ENCODE data around the gene NAALADL2.
"Not testable (repeated sequence)": the region's sequence is repeated elsewhere in the genome, so short reads cannot be mapped to it uniquely, and the experiment has no call there.

The NAALADL2 gene

GRCh38 chr3:175606650-175607318, 747.6 kb downstream of the NAALADL2 start:
- Histone ChIP-seq H3K27ac (no peak overlapping the region), H3K9me3 (no peaks in the 10 kb centered on the region), H3K4me1 (no peaks in the 10 kb centered on the region), H3K36me3 (no peaks in the 10 kb centered on the region), H3K27me3 (no peaks in the 10 kb centered on the region), H3K4me3 (no peak overlapping the region)
- intact Hi-C loops (cut with DNase I; ENCODE audit: low total_unique reads) = no loop called here
- TF ChIP-seq CTCF (IDR thresholded peaks at IDR 0.05) = no peak
- DNase-seq = no peak

GRCh38 chr3:175608356-175608755, 749.2 kb downstream of the NAALADL2 start:
- Histone ChIP-seq H3K9me3 (no peaks in the 10 kb centered on the region), H3K27me3 (no peaks in the 10 kb centered on the region), H3K36me3 (no peaks in the 10 kb centered on the region), H3K27ac (no peak overlapping the region), H3K4me1 (no peaks in the 10 kb centered on the region), H3K4me3 (no peak overlapping the region)
- intact Hi-C loops (cut with DNase I; ENCODE audit: low total_unique reads) = no loop called here
- no peak for DNase-seq
- no peak for TF ChIP-seq CTCF (IDR thresholded peaks at IDR 0.05)

GRCh38 chr3:175608911-175609310, 749.8 kb downstream of the NAALADL2 start:
- intact Hi-C loops (cut with DNase I; ENCODE audit: low total_unique reads) = no loop called here
- no peak for TF ChIP-seq CTCF (IDR thresholded peaks at IDR 0.05)
- H3K4me3 ChIP-seq = no peak overlapping the region

GRCh38 chr3:175612487-175613196, 753.5 kb downstream of the NAALADL2 start:
- H3K27ac ChIP-seq = no peak overlapping the region
- DNase-seq = no peak
- no peaks in the 10 kb centered on the region for H3K27me3 ChIP-seq
- intact Hi-C loops (cut with DNase I; ENCODE audit: low total_unique reads) = no loop called here
- no peaks in the 10 kb centered on the region for H3K36me3 ChIP-seq
- no peaks in the 10 kb centered on the region for H3K4me1 ChIP-seq
- no peaks in the 10 kb centered on the region for H3K9me3 ChIP-seq
- no peak for TF ChIP-seq CTCF (IDR thresholded peaks at IDR 0.05)
- H3K4me3 ChIP-seq = no peak overlapping the region

More at GRCh38 chr3:175608911-175609310, 749.8 kb downstream of the NAALADL2 start:
- Histone ChIP-seq H3K9me3 (no peaks in the 10 kb centered on the region), H3K36me3 (no peaks in the 10 kb centered on the region), H3K27me3 (no peaks in the 10 kb centered on the region), H3K4me1 (no peaks in the 10 kb centered on the region), H3K27ac (no peak overlapping the region)
- no peak for DNase-seq

GRCh38 chr3:175614107-175614506, 755.0 kb downstream of the NAALADL2 start:
- H3K4me3 ChIP-seq, DNase-seq: not testable (repeated sequence)

GRCh38 chr3:175617247-175617646, 758.1 kb downstream of the NAALADL2 start:
- intact Hi-C loops (cut with DNase I; ENCODE audit: low total_unique reads) = no loop called here
- Histone ChIP-seq H3K36me3 (no peaks in the 10 kb centered on the region), H3K27ac (no peak overlapping the region), H3K4me1 (no peaks in the 10 kb centered on the region), H3K9me3 (no peaks in the 10 kb centered on the region), H3K27me3 (no peaks in the 10 kb centered on the region), H3K4me3 (no peak overlapping the region)
- DNase-seq = no peak
- no peak for TF ChIP-seq CTCF (IDR thresholded peaks at IDR 0.05)

More at GRCh38 chr3:175614107-175614506, 755.0 kb downstream of the NAALADL2 start:
- H3K27ac ChIP-seq; H3K27me3 ChIP-seq; H3K4me1 ChIP-seq; H3K9me3 ChIP-seq; H3K36me3 ChIP-seq; intact Hi-C loops (cut with DNase I; ENCODE audit: low total_unique reads): not testable (repeated sequence)

Measured in tibial artery (tissue), 4 donors.